Measurements from ENCODE around the gene TMEM259.

DNA sequence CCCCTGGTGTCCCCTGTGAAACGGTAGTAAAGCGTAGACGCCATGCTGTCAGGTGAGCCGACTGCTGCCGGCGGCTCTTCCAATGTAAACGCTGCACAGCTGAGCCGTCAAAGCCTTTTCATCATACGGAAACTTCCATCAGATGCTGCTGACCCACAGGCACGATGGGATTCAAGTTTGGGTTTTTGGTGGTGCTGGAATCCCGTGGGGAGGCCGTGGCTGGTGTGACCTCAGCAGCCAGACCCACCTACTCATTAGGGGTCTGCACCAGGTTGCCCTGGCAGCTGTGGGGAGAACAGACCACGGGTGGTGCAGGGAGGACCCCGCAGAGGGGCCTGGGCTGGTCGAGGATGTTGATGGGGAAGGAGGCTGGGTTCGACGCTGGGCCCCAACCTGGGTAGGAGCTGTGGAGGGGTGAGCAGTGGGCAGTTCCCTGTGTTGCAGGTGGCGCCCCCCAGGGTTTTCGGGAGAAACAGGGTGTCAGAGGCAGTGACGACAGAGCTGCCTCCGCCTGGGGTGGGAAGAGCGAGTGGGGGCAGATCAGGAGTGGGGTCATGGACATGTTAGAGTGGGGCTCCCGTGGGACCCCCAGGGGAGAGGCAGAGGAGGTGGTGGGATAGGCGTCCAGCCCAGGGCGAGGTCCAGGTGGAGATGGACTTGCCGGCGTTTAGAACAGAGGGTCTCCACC lies 14.1 kb downstream of the TMEM259 start:
- no peak for TF ChIP-seq EP300 (IDR thresholded peaks at IDR 0.05; ENCODE audit: low read depth)
- TF ChIP-seq, protein P1, sequence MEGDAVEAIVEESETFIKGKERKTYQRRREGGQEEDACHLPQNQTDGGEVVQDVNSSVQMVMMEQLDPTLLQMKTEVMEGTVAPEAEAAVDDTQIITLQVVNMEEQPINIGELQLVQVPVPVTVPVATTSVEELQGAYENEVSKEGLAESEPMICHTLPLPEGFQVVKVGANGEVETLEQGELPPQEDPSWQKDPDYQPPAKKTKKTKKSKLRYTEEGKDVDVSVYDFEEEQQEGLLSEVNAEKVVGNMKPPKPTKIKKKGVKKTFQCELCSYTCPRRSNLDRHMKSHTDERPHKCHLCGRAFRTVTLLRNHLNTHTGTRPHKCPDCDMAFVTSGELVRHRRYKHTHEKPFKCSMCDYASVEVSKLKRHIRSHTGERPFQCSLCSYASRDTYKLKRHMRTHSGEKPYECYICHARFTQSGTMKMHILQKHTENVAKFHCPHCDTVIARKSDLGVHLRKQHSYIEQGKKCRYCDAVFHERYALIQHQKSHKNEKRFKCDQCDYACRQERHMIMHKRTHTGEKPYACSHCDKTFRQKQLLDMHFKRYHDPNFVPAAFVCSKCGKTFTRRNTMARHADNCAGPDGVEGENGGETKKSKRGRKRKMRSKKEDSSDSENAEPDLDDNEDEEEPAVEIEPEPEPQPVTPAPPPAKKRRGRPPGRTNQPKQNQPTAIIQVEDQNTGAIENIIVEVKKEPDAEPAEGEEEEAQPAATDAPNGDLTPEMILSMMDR (IDR thresholded peaks at IDR 0.05): no peak
- TF ChIP-seq POLR2A (IDR thresholded peaks at IDR 0.05): no peak
